H1 (cell line): ENCODE data around the gene CLUH. TPM values are rescaled to one million over a fixed set of nuclear protein-coding genes. Genes with fewer than 3 reads are reported as not detected.

Experiments used
- CTCF ChIA-PET: fragments of 300-600 bp; sonication (Branson Sonifier 250); formaldehyde crosslinking; loops from one replicate; lab custom pipeline; 2021; ENCODE audit not compliant: partially characterized antibody; lab: Charles Lee
- POLR2A ChIA-PET: fragments of 300-600 bp; sonication (Branson Sonifier 250); formaldehyde crosslinking; loops from one replicate; lab custom pipeline; 2021; ENCODE audit warnings: inconsistent platforms; ENCODE audit not compliant: partially characterized antibody; lab: Charles Lee
- DNase-seq, 2 experiments: peaks; one replicate each; pipeline versions ENCODE4 v3.0.0 to v3.0.0-alpha.2; 2010 to 2022; ENCODE audit warnings: low spot score in 2 of 2, low read depth in 1 of 2, mixed read lengths in 1 of 2
- FAIRE-seq: peaks from 2 replicates; lab custom pipeline; 2011; peaks lifted over from hg19 to GRCh38; lab: Jason Lieb, UNC
- H2AFZ ChIP-seq: 2 replicates; pipeline ENCODE4 v1.8.1; 2012; ENCODE audit warnings: low read length, inconsistent platforms
- H2AK5ac ChIP-seq: 2 replicates; pipeline ENCODE4 v1.6.1; 2013; ENCODE audit warnings: low read depth, low read length
- H2BK120ac ChIP-seq: replicated peaks from 2 replicates; pipeline ENCODE3; 2013; ENCODE audit warnings: low read depth, low read length, inconsistent platforms
- H2BK12ac ChIP-seq: 2 replicates; pipeline ENCODE4 v1.6.1; 2013; ENCODE audit warnings: low read depth, low read length
- H2BK15ac ChIP-seq: 2 replicates; pipeline ENCODE4 v1.6.1; 2013; ENCODE audit warnings: low read length
- H2BK20ac ChIP-seq: 2 replicates; pipeline ENCODE4 v1.6.1; 2013; ENCODE audit warnings: low read length
- H2BK5ac ChIP-seq: 2 replicates; pipeline ENCODE4 v1.6.1; 2013; ENCODE audit warnings: low read depth, low read length
- H3K14ac ChIP-seq: 2 replicates; pipeline ENCODE4 v1.6.1; 2013; ENCODE audit warnings: inconsistent platforms; ENCODE audit not compliant: insufficient read length
- H3K18ac ChIP-seq: 2 replicates; pipeline ENCODE4 v1.6.1; 2013; ENCODE audit warnings: low read length; ENCODE audit errors: extremely low read depth
- H3K23ac ChIP-seq: 2 replicates; pipeline ENCODE4 v1.6.1; 2013; ENCODE audit warnings: inconsistent platforms; ENCODE audit not compliant: insufficient read length
- H3K23me2 ChIP-seq: 2 replicates; pipeline ENCODE4 v1.6.1; 2013; ENCODE audit warnings: low read depth, low read length
- H3K27ac ChIP-seq: 2 replicates; pipeline ENCODE4 v1.6.1; 2011; ENCODE audit warnings: low read depth, low read length, inconsistent platforms
- H3K27me3 ChIP-seq, 4 experiments: replicated peaks in 1 of 4; 1 replicate in 1 of 4; 2 replicates in 3 of 4; pipeline versions ENCODE4 v1.6.1 to v1.8.1; 2011 to 2013; ENCODE audit warnings: low read length in 3 of 4, mild to moderate bottlenecking in 3 of 4, inconsistent platforms in 2 of 4, mixed read lengths in 2 of 4, moderate library complexity in 1 of 4; ENCODE audit not compliant: control insufficient read depth in 3 of 4, insufficient read depth in 3 of 4; ENCODE audit errors: extremely low read depth in 1 of 4
- H3K36me3 ChIP-seq, 4 experiments: 2 replicates each; pipeline versions ENCODE4 v1.6.1 to v1.8.1; 2011 to 2013; ENCODE audit warnings: mild to moderate bottlenecking in 4 of 4, low read length in 3 of 4, moderate library complexity in 2 of 4, control low read depth in 1 of 4, inconsistent platforms in 1 of 4; ENCODE audit not compliant: insufficient read depth in 4 of 4, control insufficient read depth in 2 of 4
- H3K4ac ChIP-seq: replicated peaks from 2 replicates; pipeline ENCODE3; 2013; ENCODE audit warnings: low read length, low read depth, mixed read lengths, inconsistent platforms; ENCODE audit not compliant: insufficient read length
- H3K4me1 ChIP-seq, 4 experiments: replicated peaks in 1 of 4; 1 replicate in 1 of 4; 2 replicates in 3 of 4; pipeline versions ENCODE4 v1.6.1 to v1.8.1; 2011 to 2013; ENCODE audit warnings: low read length in 3 of 4, inconsistent platforms in 2 of 4, mixed read lengths in 1 of 4; ENCODE audit not compliant: insufficient read depth in 4 of 4, control insufficient read depth in 3 of 4
- H3K4me2 ChIP-seq, 2 experiments: 2 replicates each; pipeline versions ENCODE4 v1.6.1 to v1.8.1; 2011 to 2013; ENCODE audit warnings: low read depth in 2 of 2, low read length in 2 of 2, control low read depth in 1 of 2, inconsistent platforms in 1 of 2, mild to moderate bottlenecking in 1 of 2; ENCODE audit not compliant: insufficient read depth in 1 of 2
- H3K4me3 ChIP-seq, 4 experiments: fragments of 200-600, 300-600 bp in 1 of 4; sonication (generic), shearing (Covaris generic), sonication (Bioruptor Twin) in 1 of 4; 2 replicates each; pipeline versions ENCODE4 v1.5.1 to v1.8.1; 2011 to 2016; ENCODE audit warnings: low read length in 4 of 4, low read depth in 3 of 4, control low read depth in 2 of 4, inconsistent platforms in 2 of 4, mild to moderate bottlenecking in 2 of 4, mixed read lengths in 1 of 4, moderate library complexity in 1 of 4; ENCODE audit not compliant: insufficient read depth in 2 of 4; ENCODE audit errors: extremely low read depth in 1 of 4
- H3K56ac ChIP-seq: replicated peaks from 2 replicates; pipeline ENCODE3; 2013; ENCODE audit warnings: low read depth, mild to moderate bottlenecking, mixed read lengths, low read length, inconsistent platforms; ENCODE audit not compliant: insufficient read length
- H3K79me1 ChIP-seq: 2 replicates; pipeline ENCODE4 v1.6.1; 2013; ENCODE audit warnings: low read depth, low read length, control low read depth
- H3K79me2 ChIP-seq, 2 experiments: 2 replicates each; pipeline versions ENCODE4 v1.6.1 to v1.8.1; 2012 to 2013; ENCODE audit warnings: low read length in 2 of 2, mild to moderate bottlenecking in 2 of 2, inconsistent platforms in 1 of 2; ENCODE audit not compliant: insufficient read depth in 2 of 2, control insufficient read depth in 1 of 2
- H3K9ac ChIP-seq, 4 experiments: replicated peaks in 1 of 4; 1 replicate in 1 of 4; 2 replicates in 3 of 4; pipeline versions ENCODE4 v1.6.1 to v1.8.1; 2011 to 2013; ENCODE audit warnings: low read depth in 3 of 4, low read length in 3 of 4, control low read depth in 2 of 4, mild to moderate bottlenecking in 2 of 4, moderate library complexity in 2 of 4, inconsistent platforms in 1 of 4; ENCODE audit errors: extremely low read depth in 1 of 4
- H3K9me3 ChIP-seq, 2 experiments: 2 replicates each; pipeline versions ENCODE4 v1.6.1 to v1.8.1; 2012 to 2013; ENCODE audit warnings: mild to moderate bottlenecking in 2 of 2, moderate library complexity in 2 of 2, control low read depth in 1 of 2, inconsistent platforms in 1 of 2, low read depth in 1 of 2, low read length in 1 of 2, mixed read lengths in 1 of 2; ENCODE audit not compliant: insufficient read depth in 2 of 2
- H4K20me1 ChIP-seq, 2 experiments: replicated peaks in 1 of 2; 2 replicates each; pipeline versions ENCODE3 to v1.8.1; 2011 to 2013; ENCODE audit warnings: inconsistent platforms in 2 of 2, low read length in 2 of 2, mild to moderate bottlenecking in 1 of 2; ENCODE audit not compliant: insufficient read depth in 2 of 2, control insufficient read depth in 1 of 2
- H4K5ac ChIP-seq: 2 replicates; pipeline ENCODE4 v1.6.1; 2013; ENCODE audit warnings: low read length, low read depth, mixed read lengths, inconsistent platforms; ENCODE audit not compliant: insufficient read length
- H4K8ac ChIP-seq: 2 replicates; pipeline ENCODE4 v1.8.0; 2013; ENCODE audit warnings: mild to moderate bottlenecking, moderate library complexity, low read length, inconsistent platforms; ENCODE audit not compliant: insufficient read depth; ENCODE audit errors: extremely low read depth
- H4K91ac ChIP-seq: replicated peaks from 2 replicates; pipeline ENCODE3; 2013; ENCODE audit warnings: low read length, mixed read lengths, inconsistent platforms; ENCODE audit not compliant: insufficient read length
- CBX8 ChIP-seq: fragments of 300-800, 300-1000 bp; sonication (generic); IDR thresholded peaks from 2 replicates; pipeline ENCODE4 v1.7.1; 2016; ENCODE audit warnings: low read depth, low read length, borderline replicate concordance
- CREB1 ChIP-seq: IDR thresholded peaks from 2 replicates; pipeline ENCODE4 v1.6.1; 2012; ENCODE audit warnings: inconsistent platforms
- KDM4A ChIP-seq: IDR thresholded peaks from one replicate; pipeline ENCODE4 v1.7.1; 2012; ENCODE audit warnings: low read depth, mild to moderate bottlenecking, moderate library complexity, low read length, inconsistent platforms; ENCODE audit not compliant: severe bottlenecking
- POLR2A ChIP-seq, 2 experiments: IDR thresholded peaks; 1 replicate in 1 of 2; 2 replicates in 1 of 2; pipeline ENCODE4 v1.6.1; 2011; ENCODE audit warnings: low read depth in 2 of 2, low read length in 2 of 2, mild to moderate bottlenecking in 2 of 2; ENCODE audit errors: control extremely low read depth in 1 of 2
- POLR2AphosphoS5 ChIP-seq: IDR thresholded peaks from 2 replicates; pipeline ENCODE4 v1.6.1; 2011; ENCODE audit warnings: low read depth, low read length
- RNF2 ChIP-seq: fragments of 200-900, 300-1000 bp; sonication (generic); IDR thresholded peaks from 2 replicates; pipeline ENCODE4 v1.7.1; 2016; ENCODE audit warnings: borderline replicate concordance, low read depth, mild to moderate bottlenecking, antibody characterized with exemption, low read length; ENCODE audit not compliant: poor library complexity, severe bottlenecking; ENCODE audit errors: missing control alignments
- SAP30 ChIP-seq: fragments of 300-600 bp; sonication (generic); IDR thresholded peaks from 2 replicates; pipeline ENCODE4 v1.7.1; 2012; ENCODE audit warnings: low read length, moderate library complexity, mild to moderate bottlenecking, inconsistent platforms; ENCODE audit not compliant: insufficient read depth, insufficient replicate concordance
- SIN3A ChIP-seq, 2 experiments: IDR thresholded peaks in 1 of 2; conservative IDR thresholded peaks in 1 of 2; 2 replicates each; pipeline ENCODE4 v1.6.1; 2011 to 2012; ENCODE audit warnings: low read length in 2 of 2, improper control_type of control experiment in 1 of 2, low read depth in 1 of 2, mild to moderate bottlenecking in 1 of 2
- TCF12 ChIP-seq: IDR thresholded peaks from 2 replicates; pipeline ENCODE4 v1.6.1; 2011; ENCODE audit warnings: low read depth, mild to moderate bottlenecking, low read length
- USF2 ChIP-seq: IDR thresholded peaks from 2 replicates; pipeline ENCODE4 v1.6.1; 2011; ENCODE audit warnings: low read length, improper control_type of control experiment
- ZNF274 ChIP-seq: IDR thresholded peaks from 2 replicates; pipeline ENCODE4 v1.7.0; 2012; ENCODE audit warnings: low read length, borderline replicate concordance; ENCODE audit errors: extremely low read depth
- WGBS, 2 experiments: shearing (Covaris generic) in 1 of 2; methylation state at CpG; one replicate each; pipeline versions ENCODE4 v1.1.6 to v1.1.7; 2013 to 2015; ENCODE audit warnings: low lambda C conversion rate in 2 of 2, mixed read lengths in 2 of 2, inconsistent platforms in 1 of 2, low coverage in 1 of 2, missing lambda C conversion rate in 1 of 2; ENCODE audit not compliant: insufficient replicate concordance in 2 of 2, insufficient coverage in 1 of 2, insufficient read length in 1 of 2; ENCODE audit errors: extremely low coverage in 1 of 2, missing lambda C conversion rate in 1 of 2; 5-methylcytosine and 5-hydroxymethylcytosine counted together
- polyA plus RNA-seq, 7 experiments: library from polyadenylated mRNA; depleted of rRNA in 3 of 7; stranded (reverse) in 5 of 7; unstranded in 2 of 7; fragments of >200 nt in 5 of 7; fragments of 200-250 nt in 2 of 7; gene quantifications; 1 replicate in 5 of 7; 2 replicates in 1 of 7; 4 replicates in 1 of 7; pipeline versions ENCODE4 v1.2.1 to v1.2.3, GENCODE V29; 2011 to 2013; ENCODE audit warnings: missing spikeins in 2 of 7, mixed read lengths in 2 of 7
- total RNA-seq: library from RNA; stranded (reverse); fragmentation: NEBNext Ultra II Directional; extraction: Animal tissue kit (Norgen Biotek cat#: 25700); gene quantifications from 2 replicates; pipeline ENCODE4 v1.2.1, GENCODE V29; 2021
- TF ChIP-seq, protein P1 (sequence below): IDR thresholded peaks from 2 replicates; pipeline ENCODE4 v1.6.1; 2011; ENCODE audit warnings: low read depth, mild to moderate bottlenecking, low read length; ENCODE audit not compliant: insufficient read depth

CLUH gene
- total and polyA plus RNA-seq, 2 of the 8 experiments (the other 6 are each of a cell fraction or from before 2014, with no cell fraction given): 33.6 to 98.6 TPM

GRCh38 chr17:2655546-2655945 is 56.0 kb downstream of the CLUH start:
- no peak overlapping the region for H3K9ac ChIP-seq
- no peak overlapping the region for H3K27ac ChIP-seq
- H3K4me2 ChIP-seq: no peak overlapping the region
- H2BK15ac ChIP-seq: no peak overlapping the region
- H4K8ac ChIP-seq: no peak overlapping the region
- no peak overlapping the region for H3K18ac ChIP-seq
- no peak overlapping the region for H3K4ac ChIP-seq
- H4K91ac ChIP-seq: no peak overlapping the region
- POLR2A ChIA-PET: interaction anchor here (0.6 to 1.7 kb wide), 3 partner anchors 10 to 33 kb away, joined by 3 to 4 read pairs (median 3); no protein-coding TSS in a partner anchor
- H2BK20ac ChIP-seq: no peak overlapping the region
- no peaks in the 10 kb centered on the region for H3K4me1 ChIP-seq
- peaks cover 0 to 4% (median 2%) of the 10 kb centered on the region in 4 experiments; a peak in 3 of 8 replicates for H3K36me3 ChIP-seq
- no peaks in the 10 kb centered on the region for H3K9me3 ChIP-seq
- H4K20me1 ChIP-seq: peaks cover 2 to 6% of the 10 kb centered on the region in 2 experiments
- H3K79me1 ChIP-seq: no peaks in the 10 kb centered on the region
- no peak overlapping the region for H2BK12ac ChIP-seq
- H3K23ac ChIP-seq: no peak overlapping the region
- H4K5ac ChIP-seq: no peak overlapping the region
- H3K14ac ChIP-seq: no peak overlapping the region
- no peak overlapping the region for H3K4me3 ChIP-seq
- DNase-seq (no peak), FAIRE-seq (no peak)
- H3K79me2 ChIP-seq: peaks cover 5 to 67% of the 10 kb centered on the region in 2 experiments; a peak in 3 of 4 replicates
- H2BK5ac ChIP-seq: no peak overlapping the region
- 81% methylated on average over 7 of the region's 7 CpGs; no CpG with 5 or more reads in 1 of the 2 experiments for WGBS, 2 experiments
- no peaks in the 10 kb centered on the region for H3K27me3 ChIP-seq
- no peak overlapping the region for H2BK120ac ChIP-seq
- no peak overlapping the region for H2AK5ac ChIP-seq
- CTCF ChIA-PET: interaction anchor here (1.0 to 1.8 kb wide), 3 partner anchors 9 to 19 kb away, joined by 3 to 4 read pairs (median 4); no protein-coding TSS in a partner anchor
- no peak overlapping the region for H3K56ac ChIP-seq
- no peak overlapping the region for H2AFZ ChIP-seq
- no peaks in the 10 kb centered on the region for H3K23me2 ChIP-seq
- TF ChIP-seq RNF2: no peak
- no peak for TF ChIP-seq KDM4A
- no peak for TF ChIP-seq CBX8
- no peak for TF ChIP-seq CREB1
- no peak for TF ChIP-seq USF2
- TF ChIP-seq TCF12: no peak
- no peak for TF ChIP-seq POLR2AphosphoS5
- TF ChIP-seq, protein P1, sequence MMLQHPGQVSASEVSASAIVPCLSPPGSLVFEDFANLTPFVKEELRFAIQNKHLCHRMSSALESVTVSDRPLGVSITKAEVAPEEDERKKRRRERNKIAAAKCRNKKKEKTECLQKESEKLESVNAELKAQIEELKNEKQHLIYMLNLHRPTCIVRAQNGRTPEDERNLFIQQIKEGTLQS: no peak
- no peak for TF ChIP-seq ZNF274
- TF ChIP-seq SIN3A (conservative IDR thresholded peaks at IDR 0.05 in 1 of 2, IDR thresholded peaks at IDR 0.05 in 1 of 2; ENCODE audit: low read depth in 1 of 2, low read length in 2 of 2): no peak
- no peak for TF ChIP-seq POLR2A (IDR thresholded peaks at IDR 0.05; ENCODE audit: control extremely low read depth in 1 of 2, low read depth in 2 of 2, low read length in 2 of 2)
- TF ChIP-seq SAP30: no peak
